Activated CD8-positive, alpha-beta memory T cell treated with anti-CD3 and anti-CD28 coated beads, Interleukin-2, amount 50 U/mL, for 4 hours (primary cell): Measurements from ENCODE around the gene NEU2.

Experiments used
- DNase-seq: peaks from one replicate; pipeline ENCODE4 v3.0.0-alpha.2; 2020

The NEU2 gene

GRCh38 chr2:233032551-233033320, at the start of gene NEU2:
Gene NEU2 (plus strand): TSS chr2:233032672. CDS start chr2:233032672, 0 bp downstream.
- no peak for DNase-seq

GRCh38 chr2:232982926-232983668, 49.4 kb upstream of the NEU2 start:
- DNase-seq = no peak

DNA sequence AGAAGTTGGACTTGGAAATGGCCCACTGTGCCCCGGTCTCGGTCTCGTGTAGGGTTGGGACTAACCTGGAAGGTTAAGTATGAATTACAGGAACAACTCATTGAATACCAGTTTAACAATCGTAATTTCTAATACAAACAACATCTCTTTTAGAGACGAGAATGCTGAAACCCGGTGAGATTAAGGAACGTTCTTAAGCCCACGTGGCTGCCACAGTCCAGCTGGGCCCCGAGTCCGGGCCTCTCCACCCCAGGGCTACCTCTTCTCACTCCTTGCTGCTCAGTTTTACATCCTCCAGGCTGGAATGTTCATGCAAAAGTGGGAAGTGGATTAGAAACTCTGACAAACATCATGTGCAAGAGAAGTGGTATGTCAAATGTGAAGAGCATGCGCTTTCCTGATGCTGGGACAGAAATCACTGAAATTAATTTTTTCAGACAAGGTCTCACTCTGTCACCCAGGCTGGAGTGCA, 48.8 kb upstream of the NEU2 start:
- DNase-seq = no peak

DNA sequence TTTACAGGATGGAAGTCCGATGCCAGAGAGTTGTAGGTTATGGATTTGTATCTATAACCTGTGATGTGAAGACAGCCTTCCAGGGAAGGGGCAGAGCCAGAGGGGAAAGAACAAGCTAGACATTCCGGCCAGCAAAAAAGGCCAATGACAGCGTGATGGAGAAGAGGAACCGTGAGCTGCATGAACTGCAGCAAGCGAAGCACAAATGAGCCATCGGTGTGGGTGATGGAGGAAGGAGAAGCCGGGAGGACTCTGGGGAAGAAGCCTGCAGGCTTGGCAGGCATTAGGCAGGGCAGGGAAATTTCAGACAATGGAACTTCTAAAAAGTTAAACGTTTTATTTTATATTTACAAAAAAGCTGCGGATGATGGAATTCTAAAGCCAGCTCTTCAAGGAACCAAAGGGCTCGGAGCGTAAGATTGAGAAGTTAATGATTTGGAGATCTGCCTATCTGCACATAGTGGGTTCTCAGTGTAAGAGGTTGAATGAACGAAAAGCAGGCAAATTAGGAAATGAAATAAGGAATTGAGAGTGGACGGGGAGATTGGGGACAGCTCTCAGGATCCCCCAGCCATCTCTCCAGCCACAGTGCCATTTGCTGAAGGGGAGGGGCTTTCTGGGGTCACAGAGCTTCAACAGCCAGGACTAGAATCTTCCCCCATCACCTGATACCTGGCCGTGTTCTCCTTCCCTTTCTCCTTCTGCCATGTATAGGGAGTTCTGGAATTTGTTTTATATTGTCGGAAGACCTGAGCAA, 47.8 kb upstream of the NEU2 start:
- no peak for DNase-seq

- no peak for DNase-seq
These were observed 46.3 kb upstream of the NEU2 start for GRCh38 chr2:232986155-232986554.

DNA sequence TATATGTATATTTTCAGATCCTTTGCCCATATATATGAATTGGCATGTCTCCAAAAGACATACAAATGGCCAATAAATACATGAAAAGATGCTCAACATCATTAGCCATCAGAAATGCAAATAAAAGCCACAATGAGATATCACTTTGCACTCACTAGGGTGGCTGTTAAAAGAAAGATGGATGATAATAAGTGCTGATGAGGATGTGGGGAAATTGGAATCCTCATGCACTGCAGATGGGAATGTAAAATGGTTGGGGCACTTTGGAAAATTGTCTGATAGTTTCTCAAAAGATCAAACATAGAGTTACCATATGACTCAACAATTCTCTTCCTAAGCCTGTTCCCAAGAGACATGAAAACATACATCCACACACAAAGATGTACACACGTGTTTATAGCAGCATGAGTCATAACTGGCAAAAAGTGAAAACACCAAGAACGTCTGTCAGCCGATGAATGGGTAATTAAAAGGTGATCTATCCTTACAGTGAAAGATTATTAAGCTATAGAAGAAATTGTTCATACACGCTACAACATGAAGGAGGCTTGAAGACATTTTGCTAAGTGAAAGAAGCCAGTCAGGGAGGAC, 39.1 kb upstream of the NEU2 start:
- no peak for DNase-seq

- DNase-seq = no peak
These were observed 38.0 kb upstream of the NEU2 start for GRCh38 chr2:232994446-232994845.

DNA sequence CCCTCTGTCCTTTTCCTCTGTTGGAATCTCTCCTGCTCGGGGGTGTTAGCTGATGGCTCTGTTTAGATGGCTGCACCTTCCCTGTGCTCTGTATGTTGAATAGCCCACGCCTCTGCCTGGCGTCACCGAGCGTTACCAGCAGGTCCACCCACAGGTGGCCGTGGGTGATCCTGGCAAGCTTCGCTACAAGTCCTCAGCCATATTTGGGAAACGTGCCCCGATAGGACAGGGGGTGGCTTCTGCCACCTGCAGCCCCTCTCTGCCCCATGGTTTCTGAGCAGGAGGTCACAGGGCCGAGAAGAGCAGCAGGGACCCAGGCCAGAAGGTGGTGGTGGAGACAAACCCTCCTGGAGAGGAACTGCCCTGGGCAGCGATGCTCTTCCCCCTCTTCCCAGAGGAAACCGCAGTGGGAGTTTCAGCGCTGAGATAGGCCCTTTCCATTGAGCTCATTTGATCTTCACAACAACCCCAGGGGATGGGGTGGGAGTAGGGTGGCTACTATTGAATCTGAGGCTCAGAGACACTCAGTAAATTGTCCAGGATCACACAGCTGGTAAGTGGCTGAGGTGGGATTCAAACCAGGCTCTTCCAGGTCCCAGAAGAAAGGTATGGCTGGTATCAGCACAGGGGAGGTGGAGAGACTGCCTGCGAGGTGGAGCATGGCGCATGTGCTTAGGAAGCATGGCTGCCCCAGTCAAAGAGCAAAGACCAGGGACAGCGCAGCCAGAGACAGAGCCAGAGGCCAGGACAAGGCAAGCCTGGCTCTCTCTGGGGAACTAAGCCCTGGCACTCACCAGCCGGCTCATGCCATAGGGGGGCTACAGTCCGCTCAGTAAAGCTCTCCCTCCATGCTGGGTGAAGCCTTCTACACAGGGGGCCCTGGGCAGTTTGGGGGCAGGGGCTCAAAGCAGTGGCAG, 34.5 kb upstream of the NEU2 start:
- no peak for DNase-seq

DNA sequence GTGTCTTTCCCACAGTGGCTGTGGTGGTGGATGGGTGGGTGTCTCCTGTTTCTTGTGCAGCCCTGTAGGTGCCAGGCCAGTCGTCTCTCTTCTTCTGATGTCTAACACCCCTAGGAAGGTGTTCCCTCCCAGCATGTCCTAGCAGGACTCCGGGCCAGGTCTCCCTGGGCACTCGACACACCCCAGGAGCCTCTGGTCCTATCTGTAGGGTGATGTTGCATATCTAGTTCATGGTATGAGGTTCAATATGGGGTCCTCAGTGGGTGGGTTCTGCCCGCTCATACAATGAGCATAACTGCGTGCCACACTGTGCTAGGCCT, 33.8 kb upstream of the NEU2 start:
- no peak for DNase-seq

GRCh38 chr2:232999354-232999753, 33.1 kb upstream of the NEU2 start:
- no peak for DNase-seq

GRCh38 chr2:233000886-233001750, 31.4 kb upstream of the NEU2 start:
- DNase-seq = no peak

DNA sequence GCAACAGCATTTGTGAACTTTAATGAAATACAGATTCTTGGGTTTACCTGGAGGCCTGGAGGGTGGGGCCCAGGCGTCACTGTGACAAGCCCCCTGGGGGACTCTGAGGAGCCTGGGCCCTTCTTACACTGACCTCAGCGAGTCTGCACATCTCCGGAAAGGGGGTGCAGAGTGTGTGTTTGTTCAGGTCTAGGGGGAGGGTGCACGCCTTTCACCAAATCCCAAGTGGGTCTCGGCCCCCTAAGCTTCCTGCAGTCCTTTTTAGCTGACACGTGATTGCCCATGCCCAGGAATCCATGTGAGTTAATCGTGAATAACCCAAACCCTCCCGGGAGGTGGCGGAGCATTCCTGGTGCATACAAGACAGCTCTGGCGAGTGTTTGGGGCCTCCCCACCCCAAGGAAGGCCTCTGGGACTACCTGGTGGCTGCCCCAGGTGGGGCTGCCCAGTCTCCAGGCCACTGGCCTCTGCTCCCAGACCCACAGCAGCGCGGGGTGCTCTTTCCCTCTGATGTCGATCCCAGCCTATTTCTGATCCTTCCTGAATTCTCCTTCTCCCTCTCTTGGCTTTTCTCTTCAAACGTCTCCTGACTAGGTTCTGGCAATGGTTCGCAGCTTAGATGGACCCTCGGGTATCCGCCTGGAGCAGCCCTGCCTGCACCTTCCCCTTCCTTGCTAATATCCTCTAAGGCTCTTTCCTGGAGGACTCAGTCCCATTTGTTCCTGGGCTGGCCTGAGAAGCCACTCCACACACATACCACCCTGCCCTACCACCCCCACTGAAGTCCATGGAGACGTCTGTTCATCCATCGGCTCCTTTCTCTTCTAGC, 29.4 kb upstream of the NEU2 start:
- DNase-seq = no peak

GRCh38 chr2:233003658-233004555, 28.6 kb upstream of the NEU2 start:
- no peak for DNase-seq

- no peak for DNase-seq
These were observed 27.4 kb upstream of the NEU2 start for GRCh38 chr2:233005096-233005495.

DNA sequence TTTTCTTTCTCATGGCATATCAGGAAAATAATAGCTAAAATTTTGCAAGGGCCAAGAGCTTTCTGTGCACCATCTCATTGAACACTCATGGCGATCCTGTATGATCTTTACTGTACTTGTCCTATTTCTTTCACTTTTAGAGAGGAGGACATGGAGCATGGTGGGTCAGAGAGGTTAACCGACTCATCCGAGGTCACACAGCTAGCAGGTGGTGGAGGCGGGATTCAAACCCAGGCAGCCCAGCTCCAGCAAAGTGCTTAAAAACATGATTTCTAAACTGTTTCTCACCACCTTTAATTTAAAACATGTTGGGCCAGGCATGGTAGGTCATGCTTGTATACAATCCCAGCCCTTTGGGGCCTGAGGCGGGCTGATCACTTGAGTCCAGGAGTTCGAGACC, 25.8 kb upstream of the NEU2 start:
- no peak for DNase-seq

- no peak for DNase-seq
These were observed 25.2 kb upstream of the NEU2 start for GRCh38 chr2:233007270-233007669.

- DNase-seq = no peak
These were observed 24.7 kb upstream of the NEU2 start for GRCh38 chr2:233007739-233008138.

GRCh38 chr2:233009661-233010060, 22.8 kb upstream of the NEU2 start:
- no peak for DNase-seq
